Activated T-helper 1 cell treated with anti-CD3 and anti-CD28 coated beads, Interleukin-2, amount 50 U/mL, for 16 hours (primary cell): ENCODE measurements around the gene SLX9.
"Not testable (repeated sequence)": the region's sequence is repeated elsewhere in the genome, so short reads cannot be mapped to it uniquely, and the experiment has no call there.

ENCODE experiments used
- DNase-seq, 2 donors: peaks; one replicate each; pipeline ENCODE4 v3.0.0-alpha.2; 2020; ENCODE audit warnings: low read depth in 1 of 2, low spot score in 1 of 2

Gene SLX9

DNA sequence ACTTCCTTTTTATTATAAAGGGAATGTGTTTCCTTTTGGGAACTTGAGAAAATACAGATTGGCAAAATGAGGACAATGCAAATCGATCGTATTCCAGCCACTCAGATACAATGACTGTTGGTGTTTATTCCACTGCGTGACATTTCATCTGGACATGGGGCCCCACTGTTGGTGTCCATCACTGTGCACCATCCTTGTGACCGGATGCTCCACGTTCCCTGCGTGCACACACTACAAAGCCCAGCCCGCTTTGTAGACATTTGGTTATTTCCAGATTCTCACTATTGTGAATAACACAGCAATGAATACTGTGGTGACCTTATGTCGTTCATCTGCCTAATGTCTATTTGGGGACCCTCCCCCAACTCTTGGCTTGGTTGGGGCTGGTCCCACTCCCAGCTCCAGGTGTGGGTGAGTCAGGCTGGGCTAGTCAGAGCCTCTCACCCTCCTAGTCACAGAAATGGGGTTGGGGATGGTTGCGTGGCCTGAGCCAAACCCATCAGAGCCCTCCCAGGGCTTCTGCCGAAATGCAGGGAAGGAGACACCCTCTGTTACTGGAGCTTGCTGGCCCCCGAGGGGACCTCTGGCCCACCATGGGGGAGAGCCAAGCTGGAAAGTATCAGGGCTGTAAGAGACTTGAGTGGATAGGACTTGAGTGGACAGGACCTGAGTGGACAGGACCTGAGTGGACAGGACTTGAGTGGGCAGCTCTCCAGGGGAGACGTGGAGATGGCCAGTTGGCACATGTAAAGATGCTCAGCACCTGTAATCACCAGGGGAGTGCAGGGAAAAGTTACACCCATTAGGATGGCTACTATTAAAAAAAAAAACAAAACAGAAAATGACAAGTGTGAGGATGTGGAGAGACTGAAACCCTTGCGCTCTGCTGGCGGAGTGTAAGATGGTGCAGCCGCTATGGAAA, 77.5 kb downstream of the SLX9 start:
- no peak for DNase-seq

DNA sequence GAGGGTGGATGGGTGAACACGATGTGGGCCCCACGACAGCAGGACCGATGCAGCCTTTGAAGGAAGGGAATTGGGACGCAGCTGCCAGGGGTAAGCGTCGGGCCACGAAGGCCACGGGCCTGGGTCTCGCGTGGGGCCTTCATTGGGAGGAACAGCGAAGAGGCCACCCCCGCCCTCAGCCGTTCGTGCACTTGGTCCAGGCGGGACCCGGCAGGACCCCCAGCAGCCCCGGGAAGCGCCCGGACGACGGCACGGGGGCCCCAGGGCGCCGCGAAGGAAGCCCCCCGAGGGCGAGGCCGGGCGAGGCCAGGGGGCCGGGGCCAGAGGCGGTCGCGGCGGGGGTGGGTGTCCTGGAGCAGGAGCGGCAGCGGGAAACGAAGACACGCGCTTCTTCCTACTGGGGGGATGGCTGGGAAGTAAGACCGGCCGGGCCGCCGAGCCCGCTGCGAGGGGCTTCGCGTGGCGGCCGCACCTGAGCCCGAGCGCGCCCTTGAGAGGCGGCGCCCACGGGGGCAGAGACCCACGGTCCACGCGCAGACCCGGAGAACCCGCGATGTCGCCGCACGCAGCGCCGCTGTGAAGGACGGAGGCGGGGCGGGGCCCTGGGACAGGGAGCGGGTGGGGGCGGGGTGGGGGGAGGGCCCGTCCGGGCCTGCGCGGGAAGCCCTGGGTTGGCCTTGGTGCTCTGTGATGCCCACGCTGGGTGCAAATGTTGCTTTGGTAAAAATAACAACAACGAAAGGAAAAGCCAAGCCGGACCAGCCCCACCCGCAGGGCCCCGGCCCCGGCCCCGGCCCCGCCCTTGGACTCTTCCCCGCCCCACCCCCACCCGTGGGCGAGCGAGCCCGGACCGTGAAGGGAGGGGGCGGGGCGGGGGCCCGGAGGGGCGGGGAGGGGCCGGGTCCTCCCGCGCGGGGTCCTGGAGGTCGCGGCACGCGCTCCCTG, 78.6 kb downstream of the SLX9 start:
- DNase-seq, result no peak

DNA sequence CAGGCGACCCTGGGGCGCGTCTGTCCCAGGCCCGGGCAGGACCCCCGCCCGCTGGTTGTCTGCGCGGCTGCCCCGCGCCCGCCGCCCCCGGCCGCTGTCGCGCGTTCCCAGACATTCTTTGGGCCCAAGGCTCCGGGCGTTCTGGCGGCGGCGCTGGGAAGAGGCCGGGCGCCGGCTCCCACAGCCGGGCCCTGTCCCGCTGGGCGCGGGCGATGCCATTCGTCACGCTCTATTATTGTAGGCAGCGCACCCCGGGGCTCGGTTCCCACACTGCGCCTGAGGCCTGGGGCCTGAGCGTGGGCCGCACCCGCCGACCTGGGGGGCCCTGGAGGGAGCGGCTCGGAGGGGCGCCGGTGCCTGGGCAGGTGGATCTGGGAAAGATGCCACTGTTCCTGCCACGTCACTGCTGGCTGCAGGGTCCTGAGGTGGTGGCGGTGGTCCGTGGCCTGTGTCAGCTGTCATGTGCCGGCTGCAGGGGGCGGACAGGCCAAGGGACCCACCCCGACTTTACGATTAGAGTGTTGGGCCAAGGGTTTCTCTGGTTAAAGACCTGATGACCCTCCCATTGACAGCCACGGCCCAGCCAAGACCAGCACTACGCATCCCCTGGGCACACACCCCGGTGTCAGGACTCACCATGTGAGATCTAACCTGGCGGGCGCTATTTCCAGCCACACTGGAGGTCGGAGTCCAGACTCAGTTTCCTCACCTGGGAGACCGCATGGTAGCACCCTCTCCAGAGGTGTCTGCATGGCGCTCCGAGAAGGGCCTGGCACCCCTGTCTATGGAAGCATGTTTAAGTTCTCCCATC, 79.5 kb downstream of the SLX9 start:
- DNase-seq, result no peak

DNA sequence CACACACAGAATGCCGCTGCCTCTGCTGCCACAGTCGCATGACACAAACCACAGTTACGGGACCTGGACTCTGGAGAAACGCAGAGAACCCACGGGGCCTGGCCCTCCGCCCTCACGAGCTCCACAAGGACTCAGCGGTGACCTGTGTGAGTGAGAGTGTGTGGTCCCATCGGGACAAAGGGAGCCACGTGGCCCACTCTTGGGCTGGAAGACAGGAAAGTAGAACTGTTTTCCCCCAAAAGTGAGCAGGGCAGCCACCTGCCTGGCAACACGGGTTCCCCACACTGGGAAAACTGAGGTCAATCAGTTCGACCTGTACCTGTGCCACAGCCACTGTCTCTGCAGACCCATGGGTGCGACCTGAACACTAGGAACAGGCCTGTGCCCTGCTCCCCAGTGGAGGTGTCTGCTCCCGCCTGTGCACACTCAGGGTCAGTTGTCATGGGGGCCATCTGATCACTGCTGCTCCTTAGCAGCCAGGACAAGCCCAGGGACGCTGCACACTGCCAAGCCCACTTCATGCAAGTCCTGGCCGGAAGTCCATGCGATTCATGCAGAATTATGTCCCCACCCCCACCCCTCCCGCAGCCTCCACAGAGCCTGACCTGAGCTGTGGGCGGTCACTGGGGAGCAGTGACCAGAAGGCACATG, 80.2 kb downstream of the SLX9 start:
- DNase-seq, result no peak

DNA sequence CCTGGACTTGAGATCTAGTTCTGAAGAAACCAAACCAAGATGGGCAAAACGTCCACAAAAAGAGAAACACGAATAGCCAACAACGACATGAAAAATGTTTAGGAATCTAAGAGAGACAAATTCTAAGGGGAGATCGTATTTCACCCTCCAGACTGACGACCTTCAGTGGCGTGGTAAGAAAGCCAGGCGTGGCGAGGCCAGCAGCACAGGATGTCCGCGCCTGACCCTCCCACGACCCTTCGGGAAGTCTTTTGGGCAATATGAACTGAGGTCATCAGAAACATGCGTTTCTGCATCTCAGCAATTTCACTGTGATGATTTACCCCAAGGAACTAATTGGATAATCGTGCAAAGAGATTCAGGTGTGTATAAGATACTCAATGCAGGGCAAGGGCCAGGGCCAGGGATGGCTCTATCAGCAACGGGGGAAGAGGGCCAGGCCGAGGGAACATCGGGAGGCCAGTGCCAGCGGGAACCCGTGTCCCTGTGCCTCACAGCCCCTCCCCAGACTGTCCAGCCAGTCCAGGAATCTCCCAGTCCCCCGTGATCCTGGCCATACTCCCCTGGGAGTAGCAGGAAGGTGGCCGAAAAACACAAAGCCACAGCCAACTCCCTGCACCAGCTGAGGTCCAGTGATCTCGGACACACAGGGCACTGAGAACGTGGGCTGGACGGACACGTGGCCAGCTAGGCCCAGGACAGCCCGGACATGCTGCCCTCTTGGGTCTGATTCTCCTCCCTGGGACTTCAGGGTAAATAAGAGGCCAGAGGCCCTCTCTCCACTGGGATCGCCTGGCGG, 81.0 kb downstream of the SLX9 start:
- no peak for DNase-seq

DNA sequence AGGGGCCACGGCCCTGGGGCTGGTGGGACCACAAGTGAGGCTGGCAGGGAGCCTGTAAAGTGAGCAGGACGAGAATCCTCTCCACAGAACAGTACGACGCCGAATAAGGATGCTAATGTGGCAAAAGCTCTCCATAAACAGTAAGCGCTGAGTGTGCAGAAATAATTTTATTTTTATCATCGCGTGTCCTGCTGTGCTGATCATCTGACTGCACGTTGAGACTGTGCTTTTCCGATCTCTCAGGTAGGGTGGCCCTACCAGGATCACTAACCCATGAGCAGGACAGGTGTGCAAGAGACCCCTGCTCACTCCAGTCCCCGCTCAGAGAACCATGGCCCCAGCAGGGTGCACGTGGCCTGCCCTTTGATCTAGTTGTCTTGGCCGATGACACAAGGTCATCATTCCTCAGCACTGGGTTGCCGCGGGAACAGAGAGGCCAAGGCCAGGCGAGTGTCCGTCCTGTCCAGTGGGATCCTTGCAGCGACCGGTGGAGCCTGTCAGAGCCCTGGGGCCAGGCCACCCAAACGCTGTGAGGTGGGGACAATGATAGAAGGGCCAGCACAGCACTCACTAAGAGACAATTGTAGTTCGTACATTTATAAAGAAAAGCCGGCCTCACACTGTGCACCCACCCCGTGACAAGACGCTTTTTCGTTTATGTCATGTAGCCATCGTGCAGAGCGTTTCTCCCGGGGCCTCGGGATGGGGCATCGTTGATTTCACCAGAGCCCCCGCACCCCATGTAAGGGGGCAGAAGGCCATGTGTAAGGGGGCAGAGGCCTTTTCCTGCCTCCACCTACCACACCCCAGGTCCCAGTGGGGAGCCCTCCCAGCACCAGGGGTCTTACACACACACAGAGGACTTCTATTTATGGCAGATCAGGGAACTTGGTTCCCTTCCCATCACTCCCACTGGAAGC, 81.9 kb downstream of the SLX9 start:
- DNase-seq, result no peak

DNA sequence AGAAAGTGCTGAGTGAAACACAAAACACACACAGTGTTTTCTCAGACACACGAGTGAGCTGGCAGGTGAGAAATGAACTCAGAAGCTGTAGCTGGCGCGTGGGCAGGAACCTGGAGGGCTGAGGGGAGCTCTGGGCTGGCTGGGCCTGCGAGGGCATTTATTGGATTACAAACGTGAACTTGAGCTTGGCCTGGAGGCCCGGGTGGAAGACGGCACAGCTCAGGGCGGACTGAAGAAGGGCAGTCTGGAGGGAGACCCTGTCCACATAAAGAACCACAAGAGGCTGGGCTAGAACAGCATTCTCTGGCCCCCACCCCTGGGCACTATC, 82.5 kb downstream of the SLX9 start:
- no peak for DNase-seq

DNA sequence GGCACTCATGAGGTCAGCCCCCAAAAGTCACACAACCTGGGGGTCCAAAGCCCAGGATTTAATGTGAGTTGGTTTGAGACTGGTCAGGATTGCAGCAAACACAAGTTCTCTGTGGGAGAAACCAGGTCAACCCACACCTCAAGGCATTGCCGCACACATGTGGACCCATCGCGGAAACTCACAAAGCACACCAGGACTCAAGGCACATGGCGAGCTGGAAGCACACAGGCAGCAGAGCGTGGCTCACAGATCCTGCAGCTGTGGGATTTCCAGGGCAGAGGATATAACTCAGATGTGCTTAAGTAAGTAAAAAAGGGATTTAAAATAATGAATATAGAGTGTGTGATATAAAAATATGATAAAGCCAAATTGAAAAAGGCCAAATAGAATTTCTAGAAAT, 82.9 kb downstream of the SLX9 start:
- no peak for DNase-seq

DNA sequence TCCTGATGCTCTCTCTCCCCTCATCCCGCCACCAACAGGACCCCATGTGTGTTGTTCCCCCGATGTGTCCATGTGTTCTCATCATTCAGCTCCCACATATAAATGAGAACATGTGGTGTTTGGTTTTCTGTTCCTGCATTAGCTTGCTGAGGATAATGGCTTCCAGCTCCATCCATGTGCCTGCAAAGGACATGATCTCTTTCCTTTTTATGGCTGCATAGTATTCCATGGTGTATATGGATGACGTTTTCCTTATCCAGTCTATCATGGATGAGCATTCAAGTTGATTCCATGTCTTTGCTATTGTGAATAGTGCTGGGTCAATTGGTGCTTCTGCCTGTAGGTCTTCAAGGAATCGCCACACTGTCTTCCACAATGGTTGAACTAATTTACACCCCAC, 84.7 kb downstream of the SLX9 start:
- not testable (repeated sequence) for DNase-seq

DNA sequence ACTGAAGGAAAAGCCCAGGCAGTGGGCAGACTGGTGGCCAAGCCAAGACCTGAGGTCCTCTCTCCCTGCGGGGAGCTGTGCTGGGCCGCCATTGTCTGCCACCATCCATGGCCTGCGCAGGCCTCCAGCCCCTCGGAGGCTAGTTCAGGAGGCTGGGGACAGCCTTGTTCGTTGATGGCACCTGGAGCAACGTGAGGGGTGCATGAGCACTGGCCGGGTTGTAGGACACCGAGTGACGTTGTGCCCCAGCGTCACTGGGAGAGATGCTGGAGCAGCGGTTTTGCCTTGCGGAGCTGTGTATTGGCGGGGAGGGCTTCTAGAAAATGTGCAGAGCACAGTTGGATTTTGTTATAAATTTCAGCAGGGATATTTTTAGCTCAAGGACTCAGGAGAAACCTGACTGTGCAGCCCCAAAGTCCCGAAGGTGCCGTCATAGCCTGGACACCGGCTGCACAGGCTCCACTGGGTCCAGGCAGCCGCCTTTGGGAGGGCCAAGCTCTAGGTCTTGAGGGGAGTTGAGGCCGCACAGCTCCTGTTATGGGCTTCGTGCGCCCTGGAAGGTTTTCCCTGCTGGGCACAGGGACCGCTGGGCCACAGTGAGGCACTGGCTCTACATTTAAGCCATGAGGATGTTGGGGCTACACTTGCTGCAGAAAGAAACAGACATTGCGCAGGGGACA, 86.4 kb downstream of the SLX9 start:
- no peak for DNase-seq
